ENCODE measurements around the gene TMEM219.

GRCh38 chr16:30003670-30004423 lies 42.0 kb downstream of the TMEM219 start:
- TF ChIP-seq CTCF (IDR thresholded peaks at IDR 0.05; ENCODE audit: low read depth, low read length, missing input control): no peak
- TF ChIP-seq SP1 (IDR thresholded peaks at IDR 0.05): no peak
- TF ChIP-seq TAF1 (conservative IDR thresholded peaks at IDR 0.05): no peak
- TF ChIP-seq, protein P1, sequence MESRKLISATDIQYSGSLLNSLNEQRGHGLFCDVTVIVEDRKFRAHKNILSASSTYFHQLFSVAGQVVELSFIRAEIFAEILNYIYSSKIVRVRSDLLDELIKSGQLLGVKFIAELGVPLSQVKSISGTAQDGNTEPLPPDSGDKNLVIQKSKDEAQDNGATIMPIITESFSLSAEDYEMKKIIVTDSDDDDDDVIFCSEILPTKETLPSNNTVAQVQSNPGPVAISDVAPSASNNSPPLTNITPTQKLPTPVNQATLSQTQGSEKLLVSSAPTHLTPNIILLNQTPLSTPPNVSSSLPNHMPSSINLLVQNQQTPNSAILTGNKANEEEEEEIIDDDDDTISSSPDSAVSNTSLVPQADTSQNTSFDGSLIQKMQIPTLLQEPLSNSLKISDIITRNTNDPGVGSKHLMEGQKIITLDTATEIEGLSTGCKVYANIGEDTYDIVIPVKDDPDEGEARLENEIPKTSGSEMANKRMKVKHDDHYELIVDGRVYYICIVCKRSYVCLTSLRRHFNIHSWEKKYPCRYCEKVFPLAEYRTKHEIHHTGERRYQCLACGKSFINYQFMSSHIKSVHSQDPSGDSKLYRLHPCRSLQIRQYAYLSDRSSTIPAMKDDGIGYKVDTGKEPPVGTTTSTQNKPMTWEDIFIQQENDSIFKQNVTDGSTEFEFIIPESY (IDR thresholded peaks at IDR 0.05): no peak
- no peak for TF ChIP-seq RXRA (IDR thresholded peaks at IDR 0.05)
